ENCODE measurements around the gene GPRIN2.
"Not testable (repeated sequence)": the region's sequence is repeated elsewhere in the genome, so short reads cannot be mapped to it uniquely, and the experiment has no call there.

The GPRIN2 gene

GRCh38 chr10:46512002-46512401, 44.5 kb downstream of the GPRIN2 start:
- H3K36me3 ChIP-seq (ENCODE audit: control insufficient read depth in 5 of 5, insufficient read depth in 5 of 5, low read length in 5 of 5); H3K27me3 ChIP-seq (ENCODE audit: control insufficient read depth in 5 of 5, insufficient read depth in 4 of 5, low read length in 5 of 5); H3K9ac ChIP-seq (ENCODE audit: low read length in 5 of 5); H3K4me3 ChIP-seq (ENCODE audit: low read depth in 1 of 5, low read length in 5 of 5); H3K4me1 ChIP-seq (ENCODE audit: control insufficient read depth in 5 of 5, insufficient read depth in 5 of 5, low read length in 5 of 5); H3K9me3 ChIP-seq (ENCODE audit: control insufficient read depth in 5 of 5, low read length in 5 of 5); H3K27ac ChIP-seq (ENCODE audit: low read depth, low read length): not testable (repeated sequence)

Measured in subcutaneous abdominal adipose tissue (tissue), 5 donors.